Globus pallidus (tissue), 1 donor: ENCODE measurements around the gene PRTN3.
"Not testable (repeated sequence)": the region's sequence is repeated elsewhere in the genome, so short reads cannot be mapped to it uniquely, and the experiment has no call there.

ENCODE experiments used
- DNase-seq: peaks from one replicate; pipeline ENCODE4 v3.0.0-alpha.2; 2015; ENCODE audit warnings: low spot score

The PRTN3 gene

DNA sequence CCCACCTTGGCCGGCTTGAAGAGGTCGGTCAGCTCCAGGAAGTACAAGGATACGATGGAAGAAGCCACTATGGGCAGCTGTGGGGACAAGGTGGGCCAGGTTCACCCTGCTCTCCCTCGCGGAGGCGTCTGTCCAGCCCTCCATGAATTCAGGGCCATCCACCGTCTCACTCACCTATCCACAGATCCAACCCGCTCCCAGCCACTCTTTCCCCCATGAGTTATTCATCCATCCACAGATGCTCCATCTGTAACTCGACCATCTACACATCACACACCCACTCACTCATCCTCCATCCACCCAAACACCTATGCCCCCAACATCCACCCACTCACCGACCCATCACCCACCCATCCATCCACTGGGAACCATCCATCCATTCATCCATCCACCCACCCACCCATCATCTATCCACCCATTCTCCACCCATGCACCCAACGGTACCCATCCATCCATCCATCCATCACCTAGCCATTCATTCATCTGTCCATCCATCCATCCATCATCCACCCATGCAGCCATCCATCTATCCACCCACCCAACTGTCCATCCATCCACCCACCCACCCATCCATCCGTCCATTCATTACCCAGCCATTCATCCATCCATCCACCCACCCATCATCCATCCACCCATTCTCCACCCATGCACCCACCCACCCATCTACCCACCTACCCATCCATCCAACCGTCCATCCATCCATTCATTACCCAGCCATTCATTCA lies 24.9 kb upstream of the PRTN3 start:
- DNase-seq = no peak

DNA sequence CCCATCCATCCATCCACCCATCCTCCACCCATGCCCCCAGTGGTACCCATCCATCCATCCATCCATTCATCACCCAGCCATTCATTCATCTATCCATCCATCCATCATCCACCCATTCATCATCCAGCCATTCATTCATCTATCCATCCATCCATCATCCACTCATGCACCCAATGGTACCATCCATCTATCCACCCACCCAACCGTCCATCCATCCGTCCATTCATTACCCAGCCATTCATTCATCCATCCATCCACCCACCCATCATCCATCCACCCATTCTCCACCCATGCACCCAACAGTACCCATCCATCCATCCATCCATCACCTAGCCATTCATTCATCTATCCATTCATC lies 24.3 kb upstream of the PRTN3 start:
- no peak for DNase-seq

DNA sequence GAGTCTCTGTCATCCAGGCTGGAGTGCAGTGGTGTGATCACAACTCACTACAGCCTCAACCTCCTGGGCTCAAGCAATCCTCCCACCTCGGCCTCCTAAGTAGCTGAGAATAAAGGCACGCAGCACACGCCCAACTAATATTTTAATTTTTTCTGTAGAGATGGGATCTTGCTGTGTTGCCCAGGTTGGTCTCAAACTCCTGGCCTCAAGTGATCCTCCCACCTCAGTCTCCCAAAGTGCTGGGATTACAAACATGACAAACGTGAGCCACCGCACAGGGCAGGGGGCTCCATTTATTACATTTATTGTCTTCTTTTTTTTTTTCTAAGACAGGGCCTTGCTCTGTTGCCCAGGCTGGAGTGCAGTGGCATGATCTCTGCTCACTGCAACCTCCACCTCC lies 20.6 kb upstream of the PRTN3 start:
- not testable (repeated sequence) for DNase-seq

DNA sequence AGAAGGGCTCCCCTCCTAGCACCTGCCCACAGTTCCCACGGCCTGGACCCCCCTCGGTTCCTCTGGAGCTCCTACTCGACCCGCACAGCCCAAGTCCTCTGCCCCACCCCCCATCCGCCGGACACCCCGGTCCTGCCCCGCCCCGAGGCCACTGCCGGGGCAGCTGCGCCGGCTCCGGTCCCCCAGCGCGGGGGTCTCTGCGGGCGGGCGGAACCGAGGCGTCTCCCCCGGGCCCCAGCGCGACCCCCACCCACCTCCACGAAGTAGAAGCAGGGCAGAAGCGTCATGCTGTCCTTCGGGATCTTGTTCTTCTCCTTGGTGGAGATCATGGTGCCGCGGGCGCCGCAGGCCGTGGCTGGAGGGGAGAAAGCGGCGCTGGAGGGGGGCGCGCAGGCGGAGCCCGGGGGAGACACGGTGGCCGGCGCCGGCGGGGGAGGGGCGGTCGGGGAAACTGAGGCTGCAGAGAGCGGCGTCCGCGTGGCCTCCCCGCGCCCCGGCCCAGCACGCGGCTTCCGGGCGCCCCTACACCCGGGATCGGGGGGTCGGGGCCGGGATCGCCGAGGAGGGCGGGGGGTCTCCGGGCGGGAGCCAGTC lies 19.5 kb upstream of the PRTN3 start:
- DNase-seq = no peak

DNA sequence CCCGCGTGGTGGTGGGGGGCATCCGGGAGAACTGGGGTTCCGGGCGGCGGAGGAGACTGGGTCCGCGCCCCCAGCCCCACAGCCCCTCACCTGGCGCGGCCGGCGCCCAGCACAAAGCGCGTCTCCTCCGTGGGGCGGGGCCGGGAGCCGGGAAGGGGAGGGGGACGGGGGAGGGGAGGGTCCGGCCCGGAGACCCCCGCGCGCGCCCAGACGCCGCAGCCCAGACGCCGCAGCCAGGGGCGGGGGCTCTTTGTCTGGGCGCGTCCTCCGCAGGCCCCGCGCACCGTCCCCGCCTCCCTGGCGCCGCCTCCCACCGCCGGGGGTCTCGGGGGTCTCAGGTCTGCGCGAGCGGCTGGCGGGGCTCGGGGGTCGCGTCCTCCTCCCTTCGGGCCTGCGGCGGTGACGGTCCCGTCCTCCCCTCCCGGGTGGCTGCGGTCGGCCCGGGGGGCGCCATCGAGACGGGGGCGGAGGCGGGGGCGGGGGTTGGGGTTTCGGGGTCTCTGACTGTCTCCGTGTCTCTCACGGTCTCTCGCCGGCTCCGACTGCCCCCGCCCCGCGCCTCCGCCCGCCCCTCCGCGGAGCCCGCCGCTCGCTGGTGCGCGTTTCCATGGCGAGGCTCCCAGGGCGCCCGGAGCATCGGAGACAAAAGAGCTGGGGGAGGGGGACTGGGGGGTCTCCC lies 18.8 kb upstream of the PRTN3 start, which contains the start of gene PLPPR3:
Gene PLPPR3 (minus strand): TSS at position 131 of the 679 bp plus-strand sequence. CDS start 396 bp downstream, outside the sequence.
- no peak for DNase-seq

DNA sequence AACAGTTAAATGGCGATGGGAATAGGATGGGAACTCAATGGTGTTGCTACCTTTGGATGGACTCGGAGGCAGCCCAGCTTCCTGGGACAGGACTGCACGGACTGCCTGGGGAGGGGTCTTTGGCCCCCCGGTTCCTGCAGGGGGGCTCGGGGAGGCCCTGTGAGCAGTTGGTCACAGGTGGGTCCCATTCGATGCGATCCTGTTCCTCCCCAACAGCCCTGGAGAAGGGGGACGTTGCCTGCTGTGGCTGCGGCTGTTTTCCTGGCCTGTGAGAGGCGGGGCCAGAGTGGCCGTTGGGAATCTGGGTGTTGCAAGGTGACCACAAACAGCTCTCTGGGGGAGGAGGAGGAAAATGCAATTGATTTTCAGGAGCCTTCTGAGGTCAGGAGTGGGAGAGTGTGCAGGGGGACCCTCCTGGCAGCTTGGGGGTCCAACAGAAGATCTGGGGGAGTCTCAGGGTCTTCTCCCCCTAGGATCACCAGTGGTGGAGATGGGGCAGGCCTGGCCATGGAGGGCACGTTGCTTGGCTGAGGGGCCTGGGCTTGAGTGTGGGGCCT lies 17.2 kb upstream of the PRTN3 start:
- DNase-seq = no peak

DNA sequence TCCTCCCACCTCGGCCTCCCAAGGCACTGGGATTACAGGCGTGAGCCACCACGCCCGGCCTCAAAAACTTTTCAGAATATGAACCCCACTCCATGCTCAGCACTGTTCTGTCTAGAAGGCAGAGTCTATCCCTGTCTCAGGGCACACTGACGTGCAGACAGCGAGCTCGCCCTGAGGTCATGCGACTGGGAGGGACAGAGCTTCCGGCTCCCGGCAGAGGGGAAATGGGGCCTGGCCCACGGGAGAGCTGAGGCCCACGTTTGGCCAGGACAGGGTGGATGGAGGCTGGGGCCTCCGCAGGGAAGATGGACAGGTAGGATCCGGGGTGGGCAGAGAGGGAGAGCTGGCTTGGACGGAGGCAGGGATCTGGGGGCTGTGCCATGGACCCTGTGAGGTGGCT lies 15.9 kb upstream of the PRTN3 start:
- no peak for DNase-seq

DNA sequence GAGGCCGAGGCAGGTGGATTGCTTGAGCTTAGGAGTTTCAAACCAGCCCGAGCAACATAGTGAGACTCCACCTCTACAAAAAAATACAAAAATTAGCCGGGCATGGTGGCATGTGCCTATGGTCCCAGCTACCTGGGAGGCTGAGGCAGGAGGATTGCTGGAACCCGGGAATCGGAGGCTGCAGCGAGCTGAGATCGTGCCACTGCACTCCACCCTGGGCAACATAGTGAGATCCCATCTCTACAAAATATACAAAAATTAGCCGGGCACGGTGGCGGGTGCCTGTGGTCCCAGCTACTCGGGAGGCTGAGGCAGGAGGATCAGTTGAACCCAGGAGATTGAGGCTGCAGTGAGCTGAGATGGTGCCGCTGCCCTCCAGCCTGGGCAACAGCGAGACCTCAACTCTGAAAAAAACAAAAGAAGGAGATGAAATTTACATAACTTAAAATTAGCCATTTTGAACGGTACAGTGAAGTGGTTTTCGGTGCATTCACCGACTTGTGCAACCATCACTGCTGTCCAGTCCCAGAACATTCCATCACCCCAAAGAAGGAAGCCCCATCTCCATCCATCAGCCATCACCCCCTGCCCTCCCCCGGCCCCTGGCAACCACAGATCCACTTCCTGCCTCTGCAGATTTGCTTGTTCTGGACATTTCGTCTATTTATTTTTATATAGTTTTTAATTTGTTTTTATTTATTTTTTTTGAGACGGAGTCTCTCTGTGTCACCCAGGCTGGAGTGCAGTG lies 14.7 kb upstream of the PRTN3 start:
- DNase-seq = no peak

DNA sequence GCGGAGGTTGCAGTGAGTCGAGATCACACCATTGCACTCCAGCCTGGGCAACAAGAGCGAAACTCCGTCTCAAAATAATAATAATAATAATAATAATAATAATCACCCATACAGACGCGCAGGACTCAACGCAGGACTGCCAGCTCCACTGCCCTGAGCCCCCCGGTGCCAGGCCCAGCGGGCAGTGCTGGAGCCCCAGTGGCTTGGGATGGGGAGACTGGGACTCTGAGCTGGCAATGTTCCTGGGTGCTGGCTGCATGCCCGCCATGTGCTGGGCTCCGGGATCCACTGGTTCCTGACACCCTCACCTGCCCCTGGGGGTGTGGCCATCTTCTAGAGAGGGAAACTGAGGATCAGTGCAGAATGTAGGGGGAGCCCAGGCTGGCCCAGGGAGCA lies 13.5 kb upstream of the PRTN3 start:
- DNase-seq = no peak

DNA sequence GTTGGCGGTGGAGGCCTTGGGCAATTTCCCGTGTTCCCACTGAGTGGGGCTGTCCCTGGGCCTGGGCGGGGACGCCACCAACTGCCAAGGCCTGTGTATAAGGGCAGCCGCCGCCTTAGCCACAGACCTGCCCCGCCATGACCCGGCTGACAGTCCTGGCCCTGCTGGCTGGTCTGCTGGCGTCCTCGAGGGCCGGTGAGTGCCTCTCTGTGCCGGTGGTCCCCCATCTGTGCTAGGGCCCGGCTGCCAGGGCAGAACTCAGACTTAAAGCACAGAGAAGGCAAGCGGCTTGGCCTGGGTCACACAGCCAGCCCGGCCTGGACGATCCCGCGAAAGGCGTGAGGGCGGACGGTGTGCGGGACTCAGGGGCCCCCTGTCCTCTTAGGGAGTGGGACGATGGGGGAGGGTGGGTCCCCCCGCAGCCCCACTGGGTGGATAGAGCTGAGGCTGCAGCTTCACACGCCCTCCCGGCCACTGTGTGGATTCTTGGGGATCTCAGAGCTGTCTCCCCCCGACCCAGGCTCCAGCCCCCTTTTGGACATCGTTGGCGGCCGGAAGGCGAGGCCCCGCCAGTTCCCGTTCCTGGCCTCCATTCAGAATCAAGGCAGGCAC lies 13.0 kb upstream of the PRTN3 start, which contains the start of gene AZU1:
Gene AZU1 (plus strand): TSS at position 128 of the 612 bp plus-strand sequence. CDS start 10 bp downstream, at position 138.
- no peak for DNase-seq

DNA sequence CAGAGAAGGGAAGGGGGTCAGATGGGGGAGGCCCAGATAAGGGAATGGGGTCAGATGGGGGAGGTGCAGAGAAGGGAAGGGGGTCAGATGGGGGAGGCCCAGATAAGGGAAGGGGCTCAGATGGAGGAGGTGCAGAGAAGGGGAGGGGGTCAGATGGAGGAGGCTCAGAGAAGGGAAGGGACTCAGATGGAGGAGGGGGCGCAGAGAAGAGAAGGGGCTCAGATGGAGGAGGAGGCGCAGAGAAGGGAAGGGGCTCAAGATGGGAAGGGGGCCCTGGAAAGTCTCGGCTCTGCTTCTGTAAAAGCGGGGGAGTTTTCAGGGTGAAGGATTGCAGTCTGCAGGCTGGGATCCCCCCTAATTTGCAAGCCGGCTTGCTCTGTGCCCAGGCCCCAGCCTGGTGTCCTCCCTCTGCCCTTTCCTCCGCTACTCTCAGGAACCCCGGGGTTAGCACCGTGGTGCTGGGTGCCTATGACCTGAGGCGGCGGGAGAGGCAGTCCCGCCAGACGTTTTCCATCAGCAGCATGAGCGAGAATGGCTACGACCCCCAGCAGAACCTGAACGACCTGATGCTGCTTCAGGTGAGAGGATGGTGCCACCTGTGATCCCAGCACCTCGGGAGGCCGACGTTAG lies 11.6 kb upstream of the PRTN3 start:
- DNase-seq = no peak

DNA sequence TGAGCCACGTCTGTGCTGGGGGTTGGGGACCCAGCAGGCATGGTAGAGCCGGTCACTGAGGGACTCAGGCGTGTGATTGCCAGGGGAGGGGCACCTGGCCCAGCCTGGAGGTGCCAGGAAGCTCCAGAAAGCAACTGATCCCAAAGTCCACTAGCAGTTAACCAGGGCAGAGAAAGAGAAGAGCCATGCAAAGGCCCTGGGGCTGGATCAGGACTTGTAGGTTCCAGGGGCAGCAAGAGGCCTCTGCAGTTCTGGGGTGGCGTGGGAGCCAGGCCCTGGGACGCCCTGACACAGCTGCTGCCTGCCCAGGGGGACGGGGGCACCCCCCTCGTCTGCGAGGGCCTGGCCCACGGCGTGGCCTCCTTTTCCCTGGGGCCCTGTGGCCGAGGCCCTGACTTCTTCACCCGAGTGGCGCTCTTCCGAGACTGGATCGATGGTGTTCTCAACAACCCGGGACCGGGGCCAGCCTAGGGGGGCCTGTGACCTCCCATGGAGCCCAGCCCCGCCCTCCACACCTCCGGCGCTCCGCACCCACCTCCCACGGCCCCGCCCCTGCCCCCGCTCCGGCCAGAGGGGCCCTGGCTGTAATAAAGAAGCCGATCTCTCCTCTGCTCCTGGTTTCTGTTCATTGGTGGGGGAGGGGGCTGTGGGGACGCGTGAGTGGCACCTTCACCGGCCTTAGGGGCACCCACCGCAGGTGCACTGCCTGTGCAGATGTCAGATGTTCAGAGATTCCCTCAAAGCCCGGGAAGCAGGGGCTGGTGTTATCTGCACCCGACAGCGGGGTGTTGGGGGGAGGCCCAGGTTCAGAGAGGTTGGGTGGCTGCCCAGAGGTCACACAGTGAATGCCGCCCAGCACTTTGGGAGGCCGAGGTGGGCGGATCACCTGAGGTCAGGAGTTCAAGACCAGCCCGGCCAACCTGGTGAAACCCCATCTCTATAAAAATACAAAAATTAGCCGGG lies 9.1 kb upstream of the PRTN3 start:
- no peak for DNase-seq

DNA sequence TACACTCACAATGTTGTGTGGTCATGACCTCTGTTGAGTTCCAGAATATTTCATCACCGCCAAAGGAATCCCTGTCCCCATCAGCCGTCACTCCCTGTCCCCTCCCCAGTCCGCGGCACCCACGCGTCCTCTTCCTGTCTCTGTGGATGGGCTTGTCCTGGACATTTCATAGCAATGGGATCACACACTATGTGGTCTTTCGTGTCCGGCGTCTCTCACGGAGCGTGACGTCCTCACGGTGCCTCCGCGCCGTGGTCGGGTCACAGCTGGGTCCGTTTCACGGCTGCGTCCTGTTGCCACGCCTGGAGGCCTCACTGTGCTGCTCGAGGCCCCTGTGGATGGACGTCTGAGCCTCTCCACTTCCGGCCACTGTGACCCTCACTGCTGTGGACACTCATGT lies 6.6 kb upstream of the PRTN3 start:
- no peak for DNase-seq

DNA sequence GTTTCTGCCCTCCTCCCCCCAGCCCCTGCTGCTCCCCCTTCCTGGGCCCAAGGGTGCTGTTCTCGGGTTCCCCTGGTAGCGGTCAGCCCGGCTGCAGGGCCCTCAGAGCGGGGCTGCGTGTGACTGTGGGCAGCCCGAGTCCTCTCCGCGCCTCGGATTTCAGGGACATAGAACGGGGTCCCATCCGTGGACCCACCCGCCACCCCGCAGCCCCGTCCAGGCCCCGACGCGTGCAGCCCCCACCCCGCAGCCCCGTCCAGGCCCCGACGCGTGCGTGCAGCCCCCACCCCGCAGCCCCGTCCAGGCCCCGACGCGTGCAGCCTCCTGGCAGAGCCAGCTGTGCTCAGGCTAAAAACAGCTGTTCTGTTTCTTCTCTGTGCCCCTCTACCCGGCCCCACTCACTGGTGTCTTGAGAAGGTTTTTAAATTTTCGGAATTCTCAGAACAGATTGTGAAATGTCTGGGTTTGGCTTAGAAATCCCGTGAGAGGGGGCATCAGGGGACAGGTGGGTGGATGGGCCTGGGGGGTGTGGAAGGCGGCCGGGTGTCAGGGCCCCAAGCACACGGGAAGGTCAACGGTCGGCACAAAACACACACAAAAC lies 5.5 kb upstream of the PRTN3 start:
- no peak for DNase-seq

DNA sequence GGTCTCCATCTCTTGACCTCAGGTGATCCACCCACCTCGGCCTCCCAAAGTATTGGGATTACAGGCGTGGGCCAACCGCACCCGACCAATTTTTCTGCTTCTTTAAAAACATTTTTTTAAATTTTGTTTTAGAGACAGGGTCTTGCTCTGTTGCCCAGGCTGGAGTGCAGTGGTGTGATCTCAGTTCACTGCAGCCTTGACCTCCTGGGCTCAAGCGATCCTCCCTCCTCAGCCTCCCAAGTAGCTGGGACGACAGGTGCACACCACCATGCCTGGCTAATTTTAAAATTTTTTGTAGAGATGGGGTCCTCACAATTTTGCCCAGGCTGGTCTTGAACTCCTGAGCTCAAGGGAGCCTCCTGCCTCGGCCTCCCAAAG lies 2.0 kb downstream of the PRTN3 start:
- not testable (repeated sequence) for DNase-seq

DNA sequence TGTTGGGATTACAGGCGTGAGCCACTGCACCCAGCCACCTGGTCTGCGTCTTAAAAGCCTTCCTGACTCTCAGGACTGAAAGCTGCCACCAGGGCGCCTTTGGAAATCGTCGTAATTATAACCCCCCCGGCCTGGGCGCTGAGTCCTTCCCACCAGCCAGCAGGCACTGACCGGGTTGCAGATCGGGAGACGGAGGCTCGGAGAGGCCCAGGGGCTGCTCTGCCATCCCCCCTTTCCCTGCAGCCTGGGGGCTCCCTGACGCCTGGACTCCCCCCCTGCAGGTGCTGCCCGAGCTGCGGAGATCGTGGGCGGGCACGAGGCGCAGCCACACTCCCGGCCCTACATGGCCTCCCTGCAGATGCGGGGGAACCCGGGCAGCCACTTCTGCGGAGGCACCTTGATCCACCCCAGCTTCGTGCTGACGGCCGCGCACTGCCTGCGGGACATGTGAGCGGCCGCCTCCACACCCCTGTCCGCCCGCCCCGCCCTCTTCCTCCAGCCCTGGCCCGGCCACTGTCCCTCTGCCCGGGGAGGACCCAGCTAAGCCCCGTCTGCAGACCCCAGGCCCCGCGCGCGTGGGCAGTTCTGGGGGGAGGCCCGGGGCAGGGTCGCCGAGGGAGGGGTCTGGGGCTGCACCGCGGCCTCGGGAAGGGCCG lies 2.5 kb downstream of the PRTN3 start:
- no peak for DNase-seq

DNA sequence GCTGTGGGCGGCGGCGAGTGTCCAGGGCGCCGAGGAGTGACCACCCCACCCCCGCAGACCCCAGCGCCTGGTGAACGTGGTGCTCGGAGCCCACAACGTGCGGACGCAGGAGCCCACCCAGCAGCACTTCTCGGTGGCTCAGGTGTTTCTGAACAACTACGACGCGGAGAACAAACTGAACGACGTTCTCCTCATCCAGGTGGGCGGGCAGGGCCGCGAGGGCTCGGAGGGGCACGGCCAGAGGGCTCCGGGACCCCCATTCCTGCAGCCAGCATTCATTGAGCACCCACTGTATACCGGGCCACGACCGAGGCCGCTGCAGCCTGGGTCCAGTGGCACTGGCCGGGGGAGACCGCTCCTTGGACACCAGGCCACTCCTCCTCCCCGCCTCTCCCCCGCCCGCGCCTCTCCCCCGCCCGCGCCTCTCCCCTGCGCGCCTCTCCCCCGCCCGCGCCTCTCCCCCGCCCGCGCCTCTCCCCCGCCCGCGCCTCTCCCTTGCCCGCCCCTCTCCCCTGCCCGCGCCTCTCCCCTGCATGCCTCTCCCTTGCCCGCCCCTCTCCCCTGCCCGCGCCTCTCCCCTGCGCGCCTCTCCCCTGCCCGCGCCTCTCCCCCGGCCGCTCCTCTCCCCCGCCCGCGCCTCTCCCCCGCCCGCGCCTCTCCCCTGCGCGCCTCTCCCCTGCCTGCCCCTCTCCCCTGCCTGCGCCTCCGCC lies 3.2 kb downstream of the PRTN3 start:
- no peak for DNase-seq

DNA sequence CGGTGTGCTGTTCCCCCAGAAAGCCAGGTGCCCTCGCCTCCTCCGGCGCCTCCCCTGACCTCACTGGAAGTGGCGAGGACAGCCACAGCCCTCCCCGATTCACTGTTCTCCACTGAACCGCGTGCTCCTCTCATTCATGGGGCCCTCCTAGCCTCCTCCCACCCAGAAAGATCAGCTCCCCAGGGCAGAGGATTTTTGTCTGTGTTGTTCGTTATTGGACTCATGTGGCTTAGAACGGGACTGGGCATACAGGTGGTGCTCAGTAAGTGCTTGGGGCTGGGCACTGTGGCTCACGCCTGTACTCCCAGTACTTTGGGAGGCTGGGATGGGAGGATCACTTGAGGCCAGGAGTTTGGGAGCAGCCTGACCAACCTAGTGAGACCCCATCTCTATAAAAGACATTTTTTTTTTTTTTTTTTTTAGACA lies 3.8 kb downstream of the PRTN3 start:
- DNase-seq = no peak
